Caco-2 (cell line): ENCODE measurements around the gene CCP110. TPM values are rescaled to one million over a fixed set of nuclear protein-coding genes. Genes with fewer than 3 reads are reported as not detected.

Experiments used
- BruUV-seq: library from RNA; stranded (reverse); fragments of 400-500 nt; replicated peaks from 2 replicates; lab custom pipeline; 2021; lab: Mats Ljungman, UMichigan
- CTCF ChIA-PET: fragments of 300-600 bp; sonication (Branson Sonifier 250); formaldehyde crosslinking; loops from one replicate; lab custom pipeline; 2022; ENCODE audit warnings: antibody characterized with exemption; lab: Charles Lee
- POLR2A ChIA-PET: fragments of 300-600 bp; sonication (Branson Sonifier 250); formaldehyde crosslinking; loops from one replicate; lab custom pipeline; 2022; ENCODE audit warnings: antibody characterized with exemption; lab: Charles Lee
- DNase-seq, 2 experiments: peaks; one replicate each; pipeline versions ENCODE4 v3.0.0 to v3.0.0-alpha.2; 2020 to 2022
- H3K27me3 ChIP-seq: replicated peaks from 2 replicates; pipeline ENCODE4 v1.6.0; 2011; ENCODE audit warnings: low read length; ENCODE audit not compliant: control insufficient read depth, insufficient read depth
- H3K36me3 ChIP-seq: 2 replicates; pipeline ENCODE4 v1.5.1; 2011; ENCODE audit warnings: low read length; ENCODE audit not compliant: control insufficient read depth, insufficient read depth
- H3K4me1 ChIP-seq: fragments of 250-450 bp; sonication (Bioruptor Pico); 2 replicates; pipeline ENCODE4 v1.5.1; 2020; ENCODE audit warnings: mild to moderate bottlenecking
- H3K4me3 ChIP-seq: 2 replicates; pipeline ENCODE4 v1.5.1; 2011; ENCODE audit warnings: low read depth, mild to moderate bottlenecking, control low read depth, low read length
- H3K9me3 ChIP-seq: fragments of 250-450 bp; sonication (Bioruptor Pico); 2 replicates; pipeline ENCODE4 v1.5.1; 2020; ENCODE audit warnings: mild to moderate bottlenecking, moderate library complexity
- H3K27ac Mint-ChIP-seq: one replicate; pipeline ENCODE4 v1.8.0; 2022; ENCODE audit warnings: mixed read lengths; ENCODE audit not compliant: unreplicated experiment
- H3K27me3 Mint-ChIP-seq: one replicate; pipeline ENCODE4 v1.8.0; 2022; ENCODE audit warnings: mixed read lengths; ENCODE audit not compliant: insufficient read depth, unreplicated experiment
- H3K36me3 Mint-ChIP-seq: one replicate; pipeline ENCODE4 v1.8.0; 2022; ENCODE audit warnings: mild to moderate bottlenecking, mixed read lengths; ENCODE audit not compliant: insufficient read depth, unreplicated experiment
- H3K4me1 Mint-ChIP-seq: one replicate; pipeline ENCODE4 v1.8.0; 2022; ENCODE audit warnings: low read depth, mixed read lengths; ENCODE audit not compliant: unreplicated experiment
- H3K4me3 Mint-ChIP-seq: one replicate; pipeline ENCODE4 v1.8.0; 2022; ENCODE audit warnings: mild to moderate bottlenecking, moderate library complexity, mixed read lengths; ENCODE audit not compliant: unreplicated experiment
- H3K9me3 Mint-ChIP-seq: one replicate; pipeline ENCODE4 v1.8.0; 2022; ENCODE audit warnings: mixed read lengths; ENCODE audit not compliant: unreplicated experiment
- intact Hi-C: fragments of 100-400 bp; cut with micrococcal nuclease; formaldehyde crosslinking; loops from one replicate; pipeline ENCODE4 v1.10.0; 2022; ENCODE audit not compliant: unreplicated experiment
- total RNA-seq: library from RNA; stranded (reverse); gene quantifications from 2 replicates; pipeline ENCODE4 v1.2.3, GENCODE V29; 2022
- TF ChIP-seq, protein P1 (sequence below), 2 experiments: fragments of 200-600 bp in 1 of 2; IDR thresholded peaks; 1 replicate in 1 of 2; 2 replicates in 1 of 2; pipeline versions ENCODE4 v1.5.1 to v1.8.0; 2011 to 2022; ENCODE audit warnings: antibody characterized with exemption in 1 of 2, control low read depth in 1 of 2, inconsistent platforms in 1 of 2, low read depth in 1 of 2, low read length in 1 of 2, mild to moderate bottlenecking in 1 of 2, moderate library complexity in 1 of 2; ENCODE audit not compliant: insufficient read depth in 1 of 2, severe bottlenecking in 1 of 2, unreplicated experiment in 1 of 2

The CCP110 gene
- total RNA-seq, 1 experiment from 2014 or later, result 7.5 TPM

DNA sequence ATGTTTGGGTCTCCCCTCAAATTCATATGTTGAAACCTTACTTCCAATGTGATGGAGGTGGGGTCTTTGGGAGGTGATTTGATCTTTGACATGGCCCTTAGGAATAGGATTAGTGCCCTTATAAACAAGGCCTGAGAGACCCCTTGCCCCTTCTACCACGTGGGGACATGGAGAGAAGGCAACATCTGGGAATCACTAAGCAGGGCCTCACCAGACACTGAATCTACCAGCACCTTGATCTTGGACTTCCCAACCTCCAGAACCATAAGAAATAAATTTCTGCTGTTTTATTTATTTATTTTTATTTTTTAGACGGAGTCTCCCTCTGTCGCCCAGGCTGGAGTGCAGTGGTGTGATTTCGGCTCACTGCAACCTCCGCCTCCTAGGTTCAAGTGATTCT lies 42.0 kb upstream of the CCP110 start:
- no peaks in the 10 kb centered on the region for H3K27me3 Mint-ChIP-seq
- H3K36me3 ChIP-seq, result no peaks in the 10 kb centered on the region
- ChIA-PET POLR2A (no interaction called here), CTCF (no interaction called here)
- no peak overlapping the region for H3K4me3 Mint-ChIP-seq
- H3K9me3 ChIP-seq, result no peaks in the 10 kb centered on the region
- no peaks in the 10 kb centered on the region for H3K9me3 Mint-ChIP-seq
- intact Hi-C loops, result no loop called here
- H3K27ac Mint-ChIP-seq, result no peak overlapping the region
- no peak for DNase-seq
- no peaks in the 10 kb centered on the region for H3K4me1 ChIP-seq
- TF ChIP-seq, protein P1, sequence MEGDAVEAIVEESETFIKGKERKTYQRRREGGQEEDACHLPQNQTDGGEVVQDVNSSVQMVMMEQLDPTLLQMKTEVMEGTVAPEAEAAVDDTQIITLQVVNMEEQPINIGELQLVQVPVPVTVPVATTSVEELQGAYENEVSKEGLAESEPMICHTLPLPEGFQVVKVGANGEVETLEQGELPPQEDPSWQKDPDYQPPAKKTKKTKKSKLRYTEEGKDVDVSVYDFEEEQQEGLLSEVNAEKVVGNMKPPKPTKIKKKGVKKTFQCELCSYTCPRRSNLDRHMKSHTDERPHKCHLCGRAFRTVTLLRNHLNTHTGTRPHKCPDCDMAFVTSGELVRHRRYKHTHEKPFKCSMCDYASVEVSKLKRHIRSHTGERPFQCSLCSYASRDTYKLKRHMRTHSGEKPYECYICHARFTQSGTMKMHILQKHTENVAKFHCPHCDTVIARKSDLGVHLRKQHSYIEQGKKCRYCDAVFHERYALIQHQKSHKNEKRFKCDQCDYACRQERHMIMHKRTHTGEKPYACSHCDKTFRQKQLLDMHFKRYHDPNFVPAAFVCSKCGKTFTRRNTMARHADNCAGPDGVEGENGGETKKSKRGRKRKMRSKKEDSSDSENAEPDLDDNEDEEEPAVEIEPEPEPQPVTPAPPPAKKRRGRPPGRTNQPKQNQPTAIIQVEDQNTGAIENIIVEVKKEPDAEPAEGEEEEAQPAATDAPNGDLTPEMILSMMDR (IDR thresholded peaks at IDR 0.05; ENCODE audit: insufficient read depth in 1 of 2, low read depth in 1 of 2, low read length in 1 of 2, severe bottlenecking in 1 of 2, unreplicated experiment in 1 of 2), result no peak
- H3K4me1 Mint-ChIP-seq, result no peaks in the 10 kb centered on the region
- BruUV-seq, result no TSS peak
- H3K36me3 Mint-ChIP-seq, result no peaks in the 10 kb centered on the region
- no peaks in the 10 kb centered on the region for H3K27me3 ChIP-seq
- no peak overlapping the region for H3K4me3 ChIP-seq

DNA sequence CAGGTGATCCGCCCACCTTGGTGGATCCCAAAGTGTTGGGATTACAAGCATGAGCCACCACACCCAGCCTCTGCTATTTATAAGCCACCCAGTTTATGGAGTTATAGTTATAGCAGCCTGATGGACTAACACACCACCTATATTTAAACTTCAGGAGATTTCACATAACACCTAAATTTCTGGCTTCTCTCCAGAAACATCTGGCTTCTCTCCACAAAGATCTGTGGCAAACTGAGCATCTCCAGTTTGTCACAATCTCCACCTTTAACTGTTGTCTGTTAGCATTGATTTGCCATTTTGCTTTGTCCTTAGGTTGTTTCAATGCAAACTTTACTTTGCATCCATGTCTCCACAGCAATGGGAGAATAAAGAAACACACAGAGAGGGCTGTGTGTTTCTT lies 41.5 kb upstream of the CCP110 start:
- H3K4me1 Mint-ChIP-seq, result no peaks in the 10 kb centered on the region
- intact Hi-C loops, result no loop called here
- H3K4me3 Mint-ChIP-seq, result no peak overlapping the region
- BruUV-seq, result no TSS peak
- no peaks in the 10 kb centered on the region for H3K36me3 Mint-ChIP-seq
- ChIA-PET CTCF (no interaction called here), POLR2A (no interaction called here)
- no peaks in the 10 kb centered on the region for H3K9me3 Mint-ChIP-seq
- no peaks in the 10 kb centered on the region for H3K27me3 Mint-ChIP-seq
- no peak for DNase-seq
- no peak overlapping the region for H3K27ac Mint-ChIP-seq
- TF ChIP-seq, protein P1 (IDR thresholded peaks at IDR 0.05; ENCODE audit: insufficient read depth in 1 of 2, low read depth in 1 of 2, low read length in 1 of 2, severe bottlenecking in 1 of 2, unreplicated experiment in 1 of 2), result no peak
- H3K9me3 ChIP-seq, result no peaks in the 10 kb centered on the region
- no peaks in the 10 kb centered on the region for H3K27me3 ChIP-seq
- H3K4me3 ChIP-seq, result no peak overlapping the region
- H3K4me1 ChIP-seq, result no peaks in the 10 kb centered on the region
- no peaks in the 10 kb centered on the region for H3K36me3 ChIP-seq

DNA sequence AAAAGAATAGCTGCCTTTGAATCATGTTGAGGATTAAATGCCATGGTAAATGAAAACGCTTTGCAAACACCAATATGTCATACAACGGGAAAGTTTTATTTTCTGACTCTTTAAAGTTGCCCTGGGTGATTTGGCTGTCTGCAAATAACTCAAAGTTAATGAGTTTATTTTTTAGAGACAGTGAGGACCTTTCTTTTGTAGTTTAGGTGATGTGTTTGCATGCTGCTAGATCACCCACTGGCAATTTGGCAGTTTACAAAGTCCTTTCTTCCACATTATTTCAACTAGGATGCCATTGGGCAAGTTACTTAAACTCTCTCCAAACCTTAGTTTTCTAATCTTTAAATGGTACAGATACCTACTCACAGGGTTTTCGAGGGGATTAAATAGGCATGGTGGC lies 39.6 kb upstream of the CCP110 start:
- Histone ChIP-seq H3K4me3 (no peak overlapping the region), H3K4me1 (no peaks in the 10 kb centered on the region), H3K9me3 (no peaks in the 10 kb centered on the region), H3K36me3 (no peaks in the 10 kb centered on the region), H3K27me3 (no peaks in the 10 kb centered on the region)
- POLR2A ChIA-PET, result no interaction called here
- no peak overlapping the region for H3K27ac Mint-ChIP-seq
- no peaks in the 10 kb centered on the region for H3K27me3 Mint-ChIP-seq
- H3K9me3 Mint-ChIP-seq, result no peaks in the 10 kb centered on the region
- peaks cover 8% of the 10 kb centered on the region for H3K4me1 Mint-ChIP-seq
- intact Hi-C loops, result no loop called here
- TF ChIP-seq, protein P1 (IDR thresholded peaks at IDR 0.05; ENCODE audit: insufficient read depth in 1 of 2, low read depth in 1 of 2, low read length in 1 of 2, severe bottlenecking in 1 of 2, unreplicated experiment in 1 of 2), result no peak
- DNase-seq, result no peak
- no peak overlapping the region for H3K4me3 Mint-ChIP-seq
- CTCF ChIA-PET, result no interaction called here
- H3K36me3 Mint-ChIP-seq, result no peaks in the 10 kb centered on the region
- no TSS peak for BruUV-seq
